ENCODE results near the gene MCHR2.

Gene MCHR2

DNA sequence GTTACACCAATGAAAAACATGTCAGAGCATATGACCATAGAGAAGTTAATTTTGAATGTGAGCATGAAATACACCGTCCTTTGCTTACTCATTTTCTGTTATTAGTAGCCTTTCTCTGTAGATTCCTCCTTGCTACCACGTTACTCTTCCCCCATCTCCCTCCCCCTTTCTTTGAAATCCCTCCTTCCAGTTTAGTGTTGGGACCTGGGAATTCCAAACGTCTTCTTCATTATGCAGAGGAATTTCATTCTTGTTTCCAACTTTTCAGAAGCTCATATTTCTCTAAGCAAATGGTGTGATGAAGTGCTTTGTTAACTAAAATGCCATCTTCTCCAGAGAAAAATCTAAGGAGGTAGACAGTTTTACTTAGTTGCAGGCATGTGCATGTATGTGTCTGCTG lies 122.4 kb downstream of the MCHR2 start:
- Mint-ChIP-seq H3K27ac (no peak overlapping the region), H3K36me3 (no peaks in the 10 kb centered on the region), H3K4me1 (no peaks in the 10 kb centered on the region), H3K9me3 (no peaks in the 10 kb centered on the region), H3K4me3 (no peak overlapping the region)
- no peak for DNase-seq (ENCODE audit: low spot score in 2 of 2)
- no peak for ATAC-seq
